ENCODE data around the gene PTPRQ. TPM values are rescaled to one million over a fixed set of nuclear protein-coding genes. Genes with fewer than 3 reads are reported as not detected.

Gene PTPRQ
- total and polyA plus RNA-seq, 2 of the 8 experiments (the other 6 are each of a cell fraction or from before 2014, with no cell fraction given) = not detected

DNA sequence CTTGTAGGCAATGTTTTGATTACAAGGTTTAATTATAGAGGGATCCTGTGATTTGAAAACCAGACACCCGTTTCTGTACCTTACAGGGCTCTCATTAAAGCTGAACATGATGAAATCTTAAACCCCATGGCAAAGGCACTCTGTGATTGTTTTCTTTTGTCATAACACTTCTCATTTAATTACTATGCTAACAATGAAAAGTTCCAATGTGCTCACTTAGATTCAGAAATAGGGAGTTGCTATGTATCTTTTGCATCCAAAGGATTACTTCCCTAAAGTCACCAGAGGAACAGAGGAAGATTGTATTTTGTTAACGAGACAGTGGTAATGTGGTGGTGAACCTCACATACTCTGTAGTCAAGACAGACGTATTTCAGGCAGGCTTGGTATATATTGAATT lies 181.9 kb downstream of the PTPRQ start:
- H3K27ac ChIP-seq (ENCODE audit: low read depth, low read length) = no peak overlapping the region
- H3K4me2 ChIP-seq (ENCODE audit: insufficient read depth in 1 of 2, low read depth in 2 of 2, low read length in 2 of 2) = no peak overlapping the region
- H3K4me3 ChIP-seq (ENCODE audit: extremely low read depth in 1 of 4, insufficient read depth in 2 of 4, low read depth in 3 of 4, low read length in 4 of 4) = no peak overlapping the region
- no peak overlapping the region for H2BK12ac ChIP-seq (ENCODE audit: low read depth, low read length)
- no peaks in the 10 kb centered on the region for H3K23me2 ChIP-seq (ENCODE audit: low read depth, low read length)
- H4K8ac ChIP-seq (ENCODE audit: extremely low read depth, insufficient read depth, low read length) = no peak overlapping the region
- TF ChIP-seq CTBP2 (IDR thresholded peaks at IDR 0.05; ENCODE audit: borderline replicate concordance, insufficient read depth, insufficient read length, low read length) (no peak), JUND (IDR thresholded peaks at IDR 0.05; ENCODE audit: low read length) (no peak)
- no peak overlapping the region for H4K91ac ChIP-seq (replicated peaks; ENCODE audit: insufficient read length, low read length)
- no peak overlapping the region for H2BK120ac ChIP-seq (replicated peaks; ENCODE audit: low read depth, low read length)
- no peak overlapping the region for H3K23ac ChIP-seq (ENCODE audit: insufficient read length)
- H2BK20ac ChIP-seq (ENCODE audit: low read length) = no peak overlapping the region
- no peak overlapping the region for H3K56ac ChIP-seq (replicated peaks; ENCODE audit: insufficient read length, low read depth, low read length)
- DNase-seq (ENCODE audit: low read depth in 1 of 2, low spot score in 2 of 2) (no peak), FAIRE-seq (no peak)
- no peaks in the 10 kb centered on the region for H3K9me3 ChIP-seq (ENCODE audit: insufficient read depth in 2 of 2, low read depth in 1 of 2, low read length in 1 of 2)
- H3K79me1 ChIP-seq (ENCODE audit: low read depth, low read length) = no peaks in the 10 kb centered on the region
- 79% methylated on average over 3 of the region's 3 CpGs; no CpG with 5 or more reads in 1 of the 2 experiments for WGBS, 2 experiments (ENCODE audit: extremely low coverage in 1 of 2, insufficient coverage in 1 of 2, insufficient read length in 1 of 2, insufficient replicate concordance in 2 of 2, low coverage in 1 of 2, low lambda C conversion rate in 2 of 2, missing lambda C conversion rate in 1 of 2)
- POLR2A ChIA-PET (ENCODE audit: partially characterized antibody) = no interaction called here
- no peak overlapping the region for H2BK15ac ChIP-seq (ENCODE audit: low read length)
- no peak overlapping the region for H2AFZ ChIP-seq (ENCODE audit: low read length)
- H4K20me1 ChIP-seq (replicated peaks in 1 of 2; ENCODE audit: control insufficient read depth in 1 of 2, insufficient read depth in 2 of 2, low read length in 2 of 2) = no peaks in the 10 kb centered on the region
- H3K36me3 ChIP-seq (ENCODE audit: control insufficient read depth in 2 of 4, insufficient read depth in 4 of 4, low read length in 3 of 4) = no peaks in the 10 kb centered on the region
- H3K79me2 ChIP-seq (ENCODE audit: control insufficient read depth in 1 of 2, insufficient read depth in 2 of 2, low read length in 2 of 2) = no peaks in the 10 kb centered on the region
- no peak overlapping the region for H3K9ac ChIP-seq (replicated peaks in 1 of 4; ENCODE audit: extremely low read depth in 1 of 4, low read depth in 3 of 4, low read length in 3 of 4)
- H3K14ac ChIP-seq (ENCODE audit: insufficient read length) = no peak overlapping the region
- no peak overlapping the region for H3K18ac ChIP-seq (ENCODE audit: extremely low read depth, low read length)
- peaks cover 0 to 2% (median 0%) of the 10 kb centered on the region in 4 experiments; a peak in 1 of 7 replicates for H3K4me1 ChIP-seq (replicated peaks in 1 of 4; ENCODE audit: control insufficient read depth in 3 of 4, insufficient read depth in 4 of 4, low read length in 3 of 4)
- CTCF ChIA-PET (ENCODE audit: partially characterized antibody) = interaction anchor here (0.8 to 1.3 kb wide), 2 partner anchors 18 to 153 kb away, joined by 3 read pairs; no protein-coding TSS in a partner anchor
- H3K4ac ChIP-seq (replicated peaks; ENCODE audit: insufficient read length, low read depth, low read length) = no peak overlapping the region
- H2BK5ac ChIP-seq (ENCODE audit: low read depth, low read length) = no peak overlapping the region
- no peaks in the 10 kb centered on the region for H3K27me3 ChIP-seq (replicated peaks in 1 of 4; ENCODE audit: control insufficient read depth in 3 of 4, extremely low read depth in 1 of 4, insufficient read depth in 3 of 4, low read length in 3 of 4)
- no peak overlapping the region for H4K5ac ChIP-seq (ENCODE audit: insufficient read length, low read depth, low read length)
- no peak overlapping the region for H2AK5ac ChIP-seq (ENCODE audit: low read depth, low read length)

Measured in H1 (cell line).